ENCODE data around the gene PLEKHA6. TPM values are rescaled to one million over a fixed set of nuclear protein-coding genes. Genes with fewer than 3 reads are reported as not detected.

PLEKHA6 gene
- total RNA-seq, 1 experiment from 2014 or later = 2.1 TPM

- H2BK12ac ChIP-seq (ENCODE audit: insufficient read length, low read depth, low read length) = no peak overlapping the region
- H3K9ac ChIP-seq (ENCODE audit: extremely low read depth, insufficient read length, low read length) = no peak overlapping the region
- H2BK20ac ChIP-seq (ENCODE audit: low read depth, low read length, poor library complexity, severe bottlenecking) = no peak overlapping the region
- Mint-ChIP-seq H3K36me3 (ENCODE audit: insufficient read depth in 1 of 3, low read depth in 3 of 3) (no peaks in the 10 kb centered on the region), H3K4me1 (peaks cover 12 to 30% of the 10 kb centered on the region in 2 experiments), H3K27me3 (ENCODE audit: low read depth) (no peaks in the 10 kb centered on the region; the same call in 1 of the 2 replicates), H3K27ac (no peak overlapping the region), H3K9me3 (no peaks in the 10 kb centered on the region; a peak in 1 of 5 replicates), H3K4me3 (no peak overlapping the region)
- H3T11ph ChIP-seq (ENCODE audit: low read length) = no peak overlapping the region
- H3K23ac ChIP-seq (ENCODE audit: insufficient read length, low read depth, low read length) = no peak overlapping the region
- no peak overlapping the region for H3K18ac ChIP-seq (ENCODE audit: insufficient read length, low read depth, low read length)
- H3K4me1 ChIP-seq (ENCODE audit: insufficient read depth, low read length) = peaks cover 2% of the 10 kb centered on the region; the same call in 1 of the 2 replicates
- H3K14ac ChIP-seq (ENCODE audit: insufficient read depth, low read length) = no peak overlapping the region; the same call in 1 of the 2 replicates
- no peaks in the 10 kb centered on the region for H3K9me3 ChIP-seq (ENCODE audit: control insufficient read depth, low read depth, low read length)
- H2AK5ac ChIP-seq (ENCODE audit: insufficient read length, low read length) = no peak overlapping the region
- no CpG with 5 or more reads among the region's 6 CpGs for WGBS (ENCODE audit: extremely low coverage, insufficient read length, low lambda C conversion rate)
- H3K27me3 ChIP-seq (ENCODE audit: insufficient read depth, low read length) = no peaks in the 10 kb centered on the region
- no peak overlapping the region for H4K5ac ChIP-seq (ENCODE audit: insufficient read length, low read depth, low read length)
- H4K20me1 ChIP-seq (ENCODE audit: control insufficient read depth, insufficient read depth, insufficient read length) = peaks cover 5% of the 10 kb centered on the region
- no peak for TF ChIP-seq CTCF (conservative IDR thresholded peaks at IDR 0.05)
- H3K4ac ChIP-seq (ENCODE audit: low read depth, low read length) = no peak overlapping the region
- H2BK120ac ChIP-seq (ENCODE audit: low read depth, low read length, poor library complexity, severe bottlenecking) = no peak overlapping the region
- no peak for DNase-seq
- no peak overlapping the region for H2BK15ac ChIP-seq (ENCODE audit: low read depth, low read length)
- H3K79me2 ChIP-seq (ENCODE audit: insufficient read depth, low read length) = no peaks in the 10 kb centered on the region
- H3K27ac ChIP-seq (ENCODE audit: insufficient read length, low read depth, low read length) = no peak overlapping the region
- no peak overlapping the region for H4K8ac ChIP-seq (replicated peaks; ENCODE audit: insufficient read length, low read depth, low read length)
- no peak overlapping the region for H2AFZ ChIP-seq (ENCODE audit: low read length)
- H3K56ac ChIP-seq (ENCODE audit: insufficient read length, low read depth, low read length) = no peak overlapping the region
- H2BK5ac ChIP-seq (ENCODE audit: insufficient read length, low read length) = no peak overlapping the region
- H3K79me1 ChIP-seq (ENCODE audit: insufficient read depth, low read depth, low read length, poor library complexity, severe bottlenecking) = no peaks in the 10 kb centered on the region
- H3K23me2 ChIP-seq (ENCODE audit: insufficient read length, low read depth, low read length, poor library complexity, severe bottlenecking) = no peaks in the 10 kb centered on the region
- no peak overlapping the region for H4K91ac ChIP-seq (ENCODE audit: insufficient read length, low read depth, low read length)
- no peak overlapping the region for H3K4me2 ChIP-seq (ENCODE audit: insufficient read depth, insufficient read length, low read length)
Measured at GRCh38 chr1:204348722-204349121, 11.0 kb downstream of the PLEKHA6 start.
